GM12872 (cell line): Measurements from ENCODE around the gene WWOX.

Experiments
- TF ChIP-seq, protein P1 (sequence below): IDR thresholded peaks from 3 replicates; pipeline ENCODE4 v1.5.1; 2011; ENCODE audit warnings: low read depth, mild to moderate bottlenecking, low read length, moderate library complexity; ENCODE audit not compliant: insufficient read depth

WWOX gene

DNA sequence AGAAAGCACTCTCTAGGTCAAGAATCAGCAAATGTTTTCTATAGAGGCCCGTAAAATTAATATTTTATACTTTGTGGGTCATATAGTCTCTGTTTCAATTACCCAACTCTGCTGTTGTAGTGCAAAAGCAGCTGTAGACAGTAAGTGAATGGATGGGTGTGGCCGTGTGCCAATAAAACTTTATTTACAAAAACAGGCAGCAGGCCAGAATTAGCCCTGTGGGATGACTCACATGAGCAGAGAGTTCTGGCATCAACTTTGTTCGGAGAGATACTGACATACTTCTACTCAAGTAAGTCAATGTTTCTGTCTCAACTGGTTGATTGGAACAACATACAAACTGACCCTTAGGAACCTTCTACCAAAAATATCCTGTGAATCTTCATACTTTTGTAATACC is 884.9 kb downstream of the WWOX start:
- TF ChIP-seq, protein P1, sequence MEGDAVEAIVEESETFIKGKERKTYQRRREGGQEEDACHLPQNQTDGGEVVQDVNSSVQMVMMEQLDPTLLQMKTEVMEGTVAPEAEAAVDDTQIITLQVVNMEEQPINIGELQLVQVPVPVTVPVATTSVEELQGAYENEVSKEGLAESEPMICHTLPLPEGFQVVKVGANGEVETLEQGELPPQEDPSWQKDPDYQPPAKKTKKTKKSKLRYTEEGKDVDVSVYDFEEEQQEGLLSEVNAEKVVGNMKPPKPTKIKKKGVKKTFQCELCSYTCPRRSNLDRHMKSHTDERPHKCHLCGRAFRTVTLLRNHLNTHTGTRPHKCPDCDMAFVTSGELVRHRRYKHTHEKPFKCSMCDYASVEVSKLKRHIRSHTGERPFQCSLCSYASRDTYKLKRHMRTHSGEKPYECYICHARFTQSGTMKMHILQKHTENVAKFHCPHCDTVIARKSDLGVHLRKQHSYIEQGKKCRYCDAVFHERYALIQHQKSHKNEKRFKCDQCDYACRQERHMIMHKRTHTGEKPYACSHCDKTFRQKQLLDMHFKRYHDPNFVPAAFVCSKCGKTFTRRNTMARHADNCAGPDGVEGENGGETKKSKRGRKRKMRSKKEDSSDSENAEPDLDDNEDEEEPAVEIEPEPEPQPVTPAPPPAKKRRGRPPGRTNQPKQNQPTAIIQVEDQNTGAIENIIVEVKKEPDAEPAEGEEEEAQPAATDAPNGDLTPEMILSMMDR = no peak

DNA sequence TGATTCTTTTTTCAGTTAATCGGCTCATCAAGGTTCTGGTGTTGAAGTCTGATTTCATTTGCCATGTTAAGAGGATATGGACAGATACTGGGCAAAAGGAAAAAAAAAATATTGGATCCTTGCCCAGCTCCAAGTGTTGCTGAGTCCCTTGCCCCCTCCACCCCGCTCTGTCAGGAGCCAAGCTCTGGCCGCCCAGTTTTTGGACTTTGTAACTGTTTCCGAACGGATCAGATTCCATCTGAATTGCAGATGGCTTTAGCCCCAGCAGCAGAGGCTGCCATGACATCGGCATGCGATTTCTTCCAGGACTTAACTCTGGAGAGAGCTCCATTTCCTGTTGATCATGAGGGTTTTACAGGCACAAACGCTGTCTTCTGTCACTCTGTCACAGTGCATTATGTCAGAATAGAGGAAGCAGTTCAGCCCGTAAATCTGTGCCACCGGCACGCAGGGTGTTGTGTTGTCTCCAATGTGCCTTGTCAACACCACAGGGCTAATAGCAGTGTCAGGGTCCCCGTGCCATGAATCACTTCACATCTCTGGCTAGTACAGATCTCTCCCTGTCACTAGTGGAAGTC is 885.5 kb downstream of the WWOX start:
- TF ChIP-seq, protein P1 = no peak

DNA sequence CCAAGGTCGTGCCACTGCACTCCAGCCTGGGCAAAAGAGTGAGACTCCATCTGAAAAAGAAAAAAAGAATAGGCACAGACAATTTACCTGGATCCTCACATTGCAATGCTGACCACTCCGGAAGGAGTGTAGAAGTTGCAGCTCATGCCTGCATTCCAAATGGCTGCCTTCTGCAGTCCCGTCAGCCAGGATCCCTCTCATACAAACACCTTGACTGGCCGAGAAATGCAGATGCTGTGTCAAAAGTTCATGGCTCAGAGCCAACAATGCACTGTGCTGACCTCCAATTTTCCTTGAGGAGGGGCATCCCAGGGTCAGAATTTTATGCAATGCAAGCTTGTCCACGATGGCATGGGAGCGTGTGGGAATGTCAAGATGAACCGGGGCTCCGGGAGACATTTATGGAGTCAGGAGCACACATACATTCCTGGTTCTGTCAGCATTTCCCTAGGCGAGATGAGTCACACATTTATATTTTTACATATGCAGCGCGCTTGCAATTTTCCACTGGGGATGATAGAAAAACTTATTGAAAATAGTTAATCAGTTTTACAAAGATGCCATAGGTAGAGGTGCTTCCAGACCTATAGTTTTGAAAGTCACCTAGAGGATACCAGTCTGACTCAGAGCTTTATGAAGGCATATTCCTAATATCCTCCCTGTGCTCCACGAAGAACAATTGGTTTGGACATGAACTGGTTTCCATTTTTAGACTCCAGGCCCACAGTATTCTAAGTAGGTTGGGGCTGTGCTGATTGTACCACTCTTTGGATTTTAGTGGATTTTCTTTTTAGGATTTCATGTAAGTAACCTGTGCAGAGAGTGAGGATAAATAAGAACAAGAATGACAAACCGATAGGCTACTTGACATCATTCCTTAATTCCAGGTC is 886.5 kb downstream of the WWOX start:
- TF ChIP-seq, protein P1 = no peak

DNA sequence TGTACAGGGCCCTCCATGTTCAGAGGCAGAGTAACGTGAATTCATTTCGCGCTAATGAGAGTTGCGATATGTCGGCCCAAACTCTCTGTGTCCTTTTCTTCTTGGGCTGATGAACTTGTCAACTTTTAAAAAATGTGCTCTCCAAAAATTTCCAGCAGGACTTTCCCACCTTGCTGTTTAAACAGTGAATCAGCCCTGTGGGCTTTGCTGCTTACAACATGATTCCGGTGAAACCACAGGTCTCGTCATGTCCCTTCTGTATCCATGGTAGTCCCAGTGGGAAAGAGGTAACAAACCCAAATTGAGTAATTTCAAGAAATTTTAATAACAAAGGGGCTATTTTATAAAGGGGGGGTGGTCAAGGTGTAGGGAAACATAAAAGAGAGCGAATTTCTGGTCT is 888.2 kb downstream of the WWOX start:
- TF ChIP-seq, protein P1 = no peak

DNA sequence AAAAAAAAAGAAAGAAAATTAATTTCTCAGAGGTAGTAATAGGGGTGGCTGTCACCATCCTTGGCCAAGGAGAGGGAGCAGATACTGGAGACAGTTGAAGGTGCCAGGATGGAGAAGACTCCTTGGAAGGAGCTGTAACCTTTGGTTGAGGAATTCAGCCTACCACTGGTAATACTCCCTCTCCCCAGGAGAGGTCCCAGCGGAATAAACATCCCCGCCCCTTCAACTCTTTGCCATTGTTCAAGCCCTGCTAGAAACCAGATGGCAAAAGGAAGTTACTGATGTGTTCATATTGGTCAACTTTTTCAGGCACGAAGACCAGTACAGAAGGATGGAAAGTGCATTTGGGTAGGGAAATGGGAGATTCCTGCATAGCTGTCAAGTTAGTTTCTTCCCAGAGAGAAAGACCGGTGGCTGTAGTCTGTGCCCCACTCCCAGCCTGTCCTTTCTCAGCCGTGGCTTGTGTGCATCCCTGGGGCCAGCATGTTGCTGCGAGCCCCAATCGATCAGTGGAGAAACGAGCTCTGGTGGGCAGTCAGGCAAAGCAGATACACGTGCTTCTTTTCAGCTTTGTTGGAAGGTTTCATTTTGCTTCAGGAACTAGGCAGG is 889.0 kb downstream of the WWOX start:
- TF ChIP-seq, protein P1 = no peak

DNA sequence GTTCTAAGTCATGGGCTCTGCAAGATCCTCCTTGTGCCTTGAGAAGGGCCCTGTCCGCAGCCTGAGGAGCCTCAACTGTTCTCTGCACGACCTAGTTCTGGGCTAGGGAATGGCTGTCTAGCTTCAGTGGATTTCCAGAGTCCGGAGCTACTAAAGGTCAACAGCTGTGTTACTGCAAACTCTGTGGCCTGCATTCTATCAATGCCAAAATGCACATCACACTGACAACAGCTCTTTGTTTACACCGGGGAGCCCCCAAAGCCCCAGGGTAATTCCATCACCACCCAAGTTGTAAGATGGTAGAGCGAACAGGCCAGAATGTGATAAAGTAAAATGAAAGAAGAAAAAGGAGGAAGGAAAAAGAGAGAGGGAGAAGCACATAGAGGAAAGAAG is 890.9 kb downstream of the WWOX start:
- TF ChIP-seq, protein P1 = no peak

DNA sequence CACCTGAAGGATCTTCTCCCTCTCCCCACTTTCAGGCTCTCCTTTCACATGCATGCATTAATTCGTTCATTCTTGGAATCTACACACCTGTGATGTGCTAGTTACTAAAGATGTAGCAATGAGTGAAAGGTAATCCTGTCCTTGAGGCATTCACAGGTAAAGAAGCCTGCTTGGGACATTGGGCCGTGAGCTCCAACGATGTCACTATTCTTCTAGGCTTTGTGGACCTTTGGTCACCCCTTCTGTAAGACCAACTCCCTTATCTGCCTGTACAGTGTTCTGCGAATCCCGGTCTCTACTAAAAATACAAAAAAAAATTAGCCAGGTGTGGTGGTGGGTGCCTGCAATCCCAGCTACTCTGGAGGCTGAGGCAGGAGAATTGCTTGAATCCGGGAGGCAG is 892.5 kb downstream of the WWOX start:
- TF ChIP-seq, protein P1 = no peak
